HG03575 (cell line): ENCODE data around the gene SPATA13.
"Not testable (repeated sequence)": the region's sequence is repeated elsewhere in the genome, so short reads cannot be mapped to it uniquely, and the experiment has no call there.

Experiments
- ATAC-seq: cut with Tn5 transposase; IDR thresholded peaks from one replicate; pipeline ENCODE4 v1.9.1; 2021; ENCODE audit not compliant: unreplicated experiment, insufficient number of reproducible peaks, low FRiP score; ENCODE audit errors: extremely low read depth

Gene SPATA13

GRCh38 chr13:24214528-24214927 is 54.0 kb downstream of the SPATA13 start:
- ATAC-seq = no peak

- ATAC-seq = no peak
Observed at GRCh38 chr13:24215126-24215525, 54.6 kb downstream of the SPATA13 start.

GRCh38 chr13:24215732-24216131 is 55.2 kb downstream of the SPATA13 start:
- no peak for ATAC-seq

GRCh38 chr13:24216176-24216575 is 55.7 kb downstream of the SPATA13 start:
- ATAC-seq = no peak

GRCh38 chr13:24216779-24217178 is 56.3 kb downstream of the SPATA13 start:
- ATAC-seq = not testable (repeated sequence)

GRCh38 chr13:24217601-24218281 is 57.2 kb downstream of the SPATA13 start:
- ATAC-seq = no peak

GRCh38 chr13:24218338-24218737 is 57.8 kb downstream of the SPATA13 start:
- no peak for ATAC-seq

GRCh38 chr13:24218977-24219376 is 58.5 kb downstream of the SPATA13 start:
- ATAC-seq = no peak

GRCh38 chr13:24220086-24220703 is 59.7 kb downstream of the SPATA13 start:
- ATAC-seq = no peak

- ATAC-seq = no peak
Observed at GRCh38 chr13:24221007-24221406, 60.5 kb downstream of the SPATA13 start.

GRCh38 chr13:24222756-24223155 is 62.2 kb downstream of the SPATA13 start:
- no peak for ATAC-seq

- no peak for ATAC-seq
Observed at GRCh38 chr13:24223341-24224231, 63.1 kb downstream of the SPATA13 start.

GRCh38 chr13:24224232-24224680 is 63.7 kb downstream of the SPATA13 start:
- no peak for ATAC-seq

- ATAC-seq = no peak
Observed at GRCh38 chr13:24225062-24225461, 64.5 kb downstream of the SPATA13 start.

- no peak for ATAC-seq
Observed at GRCh38 chr13:24225930-24226329, 65.4 kb downstream of the SPATA13 start.

- ATAC-seq = no peak
Observed at GRCh38 chr13:24226762-24227161, 66.2 kb downstream of the SPATA13 start.

- ATAC-seq = no peak
Observed at GRCh38 chr13:24228852-24229458, 68.4 kb downstream of the SPATA13 start.

GRCh38 chr13:24230428-24231072 is 70.0 kb downstream of the SPATA13 start:
- ATAC-seq = no peak

GRCh38 chr13:24231377-24231776 is 70.9 kb downstream of the SPATA13 start:
- no peak for ATAC-seq
